Activated CD4-positive, alpha-beta T cell treated with anti-CD3 and anti-CD28 coated beads for 1 hour (primary cell): ENCODE data around the gene ACP4.

Experiments
- DNase-seq: peaks from one replicate; pipeline ENCODE4 v3.0.0-alpha.2; 2020

ACP4 gene

GRCh38 chr19:50826492-50827240 is 36.5 kb downstream of the ACP4 start:
- no peak for DNase-seq

- DNase-seq = no peak
Measured at GRCh38 chr19:50827476-50827875, 37.3 kb downstream of the ACP4 start.

GRCh38 chr19:50829801-50830200 is 39.6 kb downstream of the ACP4 start:
- no peak for DNase-seq

GRCh38 chr19:50830266-50831025 is 40.2 kb downstream of the ACP4 start:
- DNase-seq = no peak

- no peak for DNase-seq
Measured at GRCh38 chr19:50831026-50831396, 40.8 kb downstream of the ACP4 start.

- no peak for DNase-seq
Measured at GRCh38 chr19:50832666-50833065, 42.5 kb downstream of the ACP4 start.

- no peak for DNase-seq
Measured at GRCh38 chr19:50833117-50833801, 43.0 kb downstream of the ACP4 start, which contains the start of gene KLK15. KLK15 (minus strand) TSS chr19:50833574; CDS start chr19:50831492, 2,082 bp downstream.

GRCh38 chr19:50833802-50834167 is 43.6 kb downstream of the ACP4 start:
- no peak for DNase-seq

- no peak for DNase-seq
Measured at GRCh38 chr19:50835103-50835784, 45.0 kb downstream of the ACP4 start.

GRCh38 chr19:50835785-50836542 is 45.7 kb downstream of the ACP4 start:
- DNase-seq = peak; percentile 44

GRCh38 chr19:50836543-50837195 is 46.5 kb downstream of the ACP4 start:
- no peak for DNase-seq

- DNase-seq = no peak
Measured at GRCh38 chr19:50837300-50837699, 47.1 kb downstream of the ACP4 start.

- DNase-seq = no peak
Measured at GRCh38 chr19:50838239-50838638, 48.0 kb downstream of the ACP4 start.

GRCh38 chr19:50839712-50840655 is 49.8 kb downstream of the ACP4 start:
- no peak for DNase-seq

GRCh38 chr19:50842130-50842529 is 51.9 kb downstream of the ACP4 start:
- no peak for DNase-seq

GRCh38 chr19:50843205-50843604 is 53.0 kb downstream of the ACP4 start:
- DNase-seq = no peak

GRCh38 chr19:50843701-50844221 is 53.5 kb downstream of the ACP4 start:
- DNase-seq = no peak

- no peak for DNase-seq
Measured at GRCh38 chr19:50844296-50844935, 54.2 kb downstream of the ACP4 start.
